Neural crest cell (in vitro differentiated cells): ENCODE results near the gene NRIP1. TPM values are rescaled to one million over a fixed set of nuclear protein-coding genes. Genes with fewer than 3 reads are reported as not detected.

Source experiments
- DNase-seq: peaks from one replicate; pipeline ENCODE4 v3.0.0; 2021; ENCODE audit warnings: low read depth, mixed read lengths, low spot score
- H3K27ac Mint-ChIP-seq: one replicate; pipeline ENCODE4 v1.8.0; 2021; ENCODE audit warnings: mild to moderate bottlenecking, mixed read lengths; ENCODE audit not compliant: unreplicated experiment
- H3K27me3 Mint-ChIP-seq: 2 replicates; pipeline ENCODE4 v1.8.0; 2021; ENCODE audit warnings: low read depth, mild to moderate bottlenecking, mixed read lengths
- H3K36me3 Mint-ChIP-seq: 2 replicates; pipeline ENCODE4 v1.8.0; 2021; ENCODE audit warnings: low read depth, mild to moderate bottlenecking, mixed read lengths
- H3K4me1 Mint-ChIP-seq: 2 replicates; pipeline ENCODE4 v1.8.0; 2021; ENCODE audit warnings: mixed read lengths
- H3K4me3 Mint-ChIP-seq: one replicate; pipeline ENCODE4 v1.8.0; 2021; ENCODE audit warnings: mild to moderate bottlenecking, mixed read lengths
- H3K9me3 Mint-ChIP-seq: 2 replicates; pipeline ENCODE4 v1.8.0; 2021; ENCODE audit warnings: mixed read lengths
- CTCF ChIP-seq: fragments of 200-600 bp; sonication (generic); conservative IDR thresholded peaks from 2 replicates; pipeline ENCODE4 v1.5.0; 2021; ENCODE audit warnings: antibody characterized with exemption, mild to moderate bottlenecking
- total RNA-seq: library from RNA; stranded (reverse); gene quantifications from 2 replicates; pipeline ENCODE4 v1.2.1, GENCODE V29; 2021

Gene NRIP1
- total RNA-seq, 1 donor from 2014 or later, result 73.8 TPM

GRCh38 chr21:15098181-15098580 is 33.4 kb upstream of the NRIP1 start:
- TF ChIP-seq CTCF, result no peak
- Mint-ChIP-seq H3K36me3 (no peaks in the 10 kb centered on the region), H3K4me1 (peaks cover 14% of the 10 kb centered on the region), H3K9me3 (peaks cover 3% of the 10 kb centered on the region), H3K4me3 (no peak overlapping the region), H3K27me3 (no peaks in the 10 kb centered on the region), H3K27ac (no peak overlapping the region)
- no peak for DNase-seq

- no peak for DNase-seq
These were observed 32.8 kb upstream of the NRIP1 start for GRCh38 chr21:15097580-15097979.

GRCh38 chr21:15096146-15096545 is 31.3 kb upstream of the NRIP1 start:
- Mint-ChIP-seq H3K9me3 (peaks cover 3% of the 10 kb centered on the region), H3K4me1 (peaks cover 14% of the 10 kb centered on the region), H3K36me3 (no peaks in the 10 kb centered on the region), H3K27ac (no peak overlapping the region), H3K4me3 (no peak overlapping the region), H3K27me3 (no peaks in the 10 kb centered on the region)
- no peak for TF ChIP-seq CTCF
- DNase-seq, result no peak

More at GRCh38 chr21:15097580-15097979, 32.8 kb upstream of the NRIP1 start:
- H3K4me1 Mint-ChIP-seq, result peaks cover 14% of the 10 kb centered on the region
- no peaks in the 10 kb centered on the region for H3K36me3 Mint-ChIP-seq
- H3K9me3 Mint-ChIP-seq, result peaks cover 3% of the 10 kb centered on the region
- no peak overlapping the region for H3K4me3 Mint-ChIP-seq
- H3K27ac Mint-ChIP-seq, result no peak overlapping the region
- no peaks in the 10 kb centered on the region for H3K27me3 Mint-ChIP-seq
- no peak for TF ChIP-seq CTCF

- no peak for TF ChIP-seq CTCF
- DNase-seq, result no peak
- Mint-ChIP-seq H3K27ac (no peak overlapping the region), H3K4me3 (no peak overlapping the region), H3K9me3 (peaks cover 3% of the 10 kb centered on the region), H3K27me3 (no peaks in the 10 kb centered on the region), H3K4me1 (peaks cover 14% of the 10 kb centered on the region), H3K36me3 (no peaks in the 10 kb centered on the region)
These were observed 30.5 kb upstream of the NRIP1 start for GRCh38 chr21:15095326-15095725.

- no peak for TF ChIP-seq CTCF
- Mint-ChIP-seq H3K27ac (peak overlapping the region; percentile 21), H3K4me3 (no peak overlapping the region), H3K27me3 (no peaks in the 10 kb centered on the region), H3K4me1 (peaks cover 14% of the 10 kb centered on the region), H3K9me3 (peaks cover 3% of the 10 kb centered on the region), H3K36me3 (no peaks in the 10 kb centered on the region)
- DNase-seq, result no peak
These were observed 29.9 kb upstream of the NRIP1 start for GRCh38 chr21:15094706-15095105.

GRCh38 chr21:15093216-15093615 is 28.4 kb upstream of the NRIP1 start:
- peaks cover 3% of the 10 kb centered on the region for H3K9me3 Mint-ChIP-seq
- H3K27ac Mint-ChIP-seq, result no peak overlapping the region
- H3K4me1 Mint-ChIP-seq, result peaks cover 14% of the 10 kb centered on the region
- no peak for DNase-seq
- H3K27me3 Mint-ChIP-seq, result no peaks in the 10 kb centered on the region
- H3K4me3 Mint-ChIP-seq, result no peak overlapping the region
- no peaks in the 10 kb centered on the region for H3K36me3 Mint-ChIP-seq
- TF ChIP-seq CTCF, result no peak
